Aorta (tissue), 5 donors: ENCODE results near the gene SRGAP2B. TPM values are rescaled to one million over a fixed set of nuclear protein-coding genes. Genes with fewer than 3 reads are reported as not detected.
"Not testable (repeated sequence)": the region's sequence is repeated elsewhere in the genome, so short reads cannot be mapped to it uniquely, and the experiment has no call there.

Source experiments
- ATAC-seq: fragments of 200-7000 bp; cut with Tn5 transposase; one replicate; pipeline ENCODE4 v1.9.1; 2022; ENCODE audit warnings: moderate library complexity; ENCODE audit not compliant: low FRiP score
- DNase-seq, 2 donors: peaks; one replicate each; pipeline ENCODE4 v3.0.0-alpha.2; 2020
- H3K27ac ChIP-seq, 2 donors: one replicate each; pipeline ENCODE4 v1.5.1; 2013; ENCODE audit warnings: low read length in 2 of 2, mild to moderate bottlenecking in 2 of 2, moderate library complexity in 2 of 2, control low read depth in 1 of 2, inconsistent platforms in 1 of 2, low read depth in 1 of 2
- H3K27me3 ChIP-seq, 2 donors: one replicate each; pipeline ENCODE4 v1.6.1; 2013; ENCODE audit warnings: control low read depth in 1 of 2, low read length in 1 of 2, mild to moderate bottlenecking in 1 of 2, moderate library complexity in 1 of 2; ENCODE audit not compliant: insufficient read depth in 2 of 2, control insufficient read depth in 1 of 2
- H3K36me3 ChIP-seq, 2 donors: one replicate each; pipeline ENCODE4 v1.6.1; 2013; ENCODE audit warnings: control low read depth in 1 of 2, low read length in 1 of 2, mild to moderate bottlenecking in 1 of 2; ENCODE audit not compliant: insufficient read depth in 2 of 2, control insufficient read depth in 1 of 2
- H3K4me1 ChIP-seq, 2 donors: one replicate each; pipeline ENCODE4 v1.6.1; 2013; ENCODE audit warnings: low read length in 2 of 2, control low read depth in 1 of 2, mild to moderate bottlenecking in 1 of 2, moderate library complexity in 1 of 2; ENCODE audit not compliant: insufficient read depth in 2 of 2, control insufficient read depth in 1 of 2
- H3K4me3 ChIP-seq, 2 donors: one replicate each; pipeline ENCODE4 v1.5.1; 2013; ENCODE audit warnings: low read length in 2 of 2, control low read depth in 1 of 2, mild to moderate bottlenecking in 1 of 2
- H3K9me3 ChIP-seq: one replicate; pipeline ENCODE4 v1.6.1; 2013; ENCODE audit warnings: mild to moderate bottlenecking, low read length; ENCODE audit not compliant: control insufficient read depth
- WGBS, 2 donors: extraction: QIAGEN DNeasy Blood & Tissue Kit; methylation state at CpG; one replicate each; pipeline ENCODE4 v1.1.7; 2013; 5-methylcytosine and 5-hydroxymethylcytosine counted together
- intact Hi-C, 2 donors: fragments of 100-400 bp; cut with DNase I; formaldehyde crosslinking; loops; one replicate each; pipeline versions ENCODE4 v1.14.2 to v1.15.0; 2022
- polyA plus RNA-seq, 2 donors: library from polyadenylated mRNA; stranded (reverse); fragments of 200-250 nt; gene quantifications; one replicate each; pipeline ENCODE4 v1.2.3, GENCODE V29; 2013
- total RNA-seq, 2 donors: library from RNA; stranded (reverse); fragmentation: NEBNext Ultra II Directional; extraction: Animal tissue kit (Norgen Biotek cat#: 25700); gene quantifications; one replicate each; pipeline ENCODE4 v1.2.1, GENCODE V29; 2021
- donor health status: healthy with polysubstance abuse.
- donor health status: Bipolar disorder and iron deficiency.
- donor health status: DM: no; HTN: no; CAD: no.
- donor health status: DM: no; HTN: no; CAD: no.
- donor health status: DM: yes; HTN: yes; CAD: no.

SRGAP2B gene
- total and polyA plus RNA-seq, 4 donors: 3.5 to 51.3 (median 30.8) TPM

DNA sequence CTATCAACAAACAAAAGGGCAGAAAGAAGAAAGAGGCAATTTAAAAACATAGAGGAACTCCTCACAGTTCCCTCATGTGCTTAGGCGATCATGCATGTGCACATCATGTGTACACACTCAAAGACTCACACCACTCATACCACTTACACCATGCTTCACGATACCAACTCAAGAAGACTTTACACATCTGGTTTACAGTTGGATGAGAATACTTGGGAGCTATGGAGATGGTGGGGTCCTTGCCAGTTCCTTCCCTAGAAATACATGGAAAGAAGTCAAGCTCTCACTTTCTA is 96.2 kb downstream of the SRGAP2B start:
- H3K4me3 ChIP-seq, DNase-seq, H3K27me3 ChIP-seq, H3K9me3 ChIP-seq, H3K27ac ChIP-seq, intact Hi-C loops, H3K4me1 ChIP-seq, H3K36me3 ChIP-seq, ATAC-seq: not testable (repeated sequence)
- WGBS, 2 donors: 69 to 72% methylated on average over 1 of the region's 2 CpGs

DNA sequence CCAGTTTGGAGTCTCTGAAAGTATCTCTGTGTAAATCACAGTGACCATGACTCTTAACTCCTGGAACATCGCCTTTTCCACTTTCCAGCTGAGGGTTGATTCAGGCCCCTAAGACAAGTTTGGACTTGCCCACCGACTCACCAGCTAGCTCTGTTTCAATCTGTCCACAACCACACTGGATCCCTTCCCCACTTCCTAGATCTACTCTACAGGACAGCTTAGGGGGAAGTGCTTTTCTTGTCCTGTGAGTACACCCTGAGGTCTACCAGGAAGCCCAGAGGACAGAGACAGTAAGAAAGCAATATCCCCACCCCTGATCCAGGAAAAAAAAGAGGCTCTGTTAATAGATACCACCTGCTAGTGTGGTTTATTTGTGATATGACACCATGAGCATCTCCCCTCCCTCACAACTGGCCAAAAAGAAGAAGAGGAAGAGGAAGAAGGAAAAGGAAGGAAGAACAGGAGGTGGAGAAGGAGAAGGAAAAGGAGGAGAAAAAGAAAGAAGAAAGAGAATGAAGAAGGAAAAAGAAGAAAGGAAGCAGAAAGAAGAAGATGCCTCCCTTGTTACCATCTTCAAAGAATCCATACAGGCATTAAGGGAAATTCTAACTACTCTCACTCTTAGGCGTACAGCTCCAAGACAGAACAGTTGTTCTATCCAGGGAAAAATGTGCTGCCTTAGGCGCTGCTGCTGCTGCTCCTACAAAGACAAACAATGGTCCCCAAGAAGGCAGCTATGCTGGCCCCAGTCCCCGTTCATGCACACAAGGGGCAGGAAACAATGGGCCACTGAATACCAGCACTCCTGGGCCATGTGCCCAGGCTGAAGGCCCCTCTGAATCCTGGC is 96.8 kb downstream of the SRGAP2B start:
- not testable (repeated sequence) for ATAC-seq

DNA sequence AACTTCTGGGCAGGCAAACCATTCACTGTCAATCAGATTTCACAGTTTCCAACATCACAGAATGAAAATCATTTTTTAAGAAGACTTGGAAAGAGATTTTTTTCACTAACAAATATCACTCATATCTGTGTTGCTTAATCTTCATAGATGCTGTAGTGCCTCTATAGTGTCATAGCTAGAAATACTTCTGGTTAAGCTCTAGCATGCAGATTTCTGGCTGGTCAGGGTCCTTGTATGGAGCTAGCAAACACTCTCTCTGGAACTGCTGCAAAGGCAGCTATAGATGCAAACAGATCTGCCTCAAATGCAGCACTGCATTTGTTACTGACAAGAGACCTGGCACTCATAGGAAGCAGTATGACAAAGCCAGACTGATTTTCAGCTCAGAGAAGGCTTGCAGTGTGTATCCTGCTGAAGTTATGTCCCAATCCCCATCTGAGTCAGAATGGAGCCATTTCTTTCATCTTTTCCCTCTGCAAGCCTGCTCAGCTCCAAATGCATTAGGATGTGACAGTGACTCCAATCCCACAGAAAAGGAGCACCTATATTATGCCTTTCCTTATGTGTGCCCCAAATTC is 99.2 kb downstream of the SRGAP2B start:
- H3K27me3 ChIP-seq: not testable (repeated sequence)
- peak; percentile 30 for ATAC-seq

More for the DNA sequence above, 96.8 kb downstream of the SRGAP2B start:
- intact Hi-C loops, H3K27me3 ChIP-seq, H3K4me1 ChIP-seq, H3K9me3 ChIP-seq, H3K36me3 ChIP-seq, H3K4me3 ChIP-seq, DNase-seq, H3K27ac ChIP-seq: not testable (repeated sequence)
- WGBS, 2 donors: 17 to 39% methylated on average over 3 of the region's 5 CpGs

DNA sequence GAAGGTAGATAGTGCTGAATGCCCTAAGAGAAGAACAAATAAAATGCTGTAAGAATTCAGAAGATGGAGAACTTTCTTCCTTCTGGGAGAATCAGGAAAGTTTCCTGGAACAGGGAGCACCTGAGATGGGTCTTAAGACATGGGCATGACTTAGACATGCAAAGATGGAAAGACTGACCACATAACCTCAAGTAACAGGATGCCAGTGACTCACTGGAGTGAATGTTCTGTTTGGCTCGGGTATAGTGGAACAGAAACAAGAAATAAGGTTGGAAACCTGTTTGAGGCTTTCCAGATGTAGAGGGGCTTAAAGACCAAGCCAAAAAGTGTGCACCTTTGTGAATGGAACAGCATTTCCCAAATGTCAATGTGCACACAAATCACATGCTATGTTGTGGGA is 102.2 kb downstream of the SRGAP2B start:
- H3K4me1 ChIP-seq, DNase-seq, H3K4me3 ChIP-seq, H3K27me3 ChIP-seq, H3K9me3 ChIP-seq, ATAC-seq, H3K27ac ChIP-seq, H3K36me3 ChIP-seq, intact Hi-C loops: not testable (repeated sequence)
- 21 to 50% methylated on average over 1 of the region's 1 CpG for WGBS, 2 donors

More for the DNA sequence above, 99.2 kb downstream of the SRGAP2B start:
- H3K27ac ChIP-seq, H3K36me3 ChIP-seq, H3K4me1 ChIP-seq, intact Hi-C loops, H3K9me3 ChIP-seq, H3K4me3 ChIP-seq, DNase-seq: not testable (repeated sequence)

DNA sequence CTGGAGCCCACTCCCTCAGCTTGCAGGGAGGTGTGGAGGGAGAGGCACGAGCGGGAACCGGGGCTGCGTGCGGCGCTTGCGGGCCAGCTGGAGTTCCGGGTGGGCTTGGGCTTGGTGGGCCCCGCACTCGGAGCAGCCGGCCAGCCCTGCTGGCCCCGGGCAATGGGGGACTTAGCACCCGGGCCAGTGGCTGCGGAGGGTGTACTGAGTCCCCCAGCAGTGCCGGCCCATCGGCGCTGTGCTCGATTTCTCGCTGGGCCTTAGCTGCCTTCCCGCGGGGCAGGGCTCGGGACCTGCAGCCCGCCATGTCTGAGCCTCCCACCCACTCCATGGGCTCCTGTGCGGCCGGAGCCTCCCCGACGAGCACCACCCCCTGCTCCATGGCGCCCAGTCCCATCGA is 104.5 kb downstream of the SRGAP2B start:
- H3K4me1 ChIP-seq, H3K9me3 ChIP-seq, H3K27me3 ChIP-seq, H3K4me3 ChIP-seq, H3K36me3 ChIP-seq, H3K27ac ChIP-seq, ATAC-seq, intact Hi-C loops: not testable (repeated sequence)
- peak in 1 of 2 donors; percentile 62 for DNase-seq
- WGBS, 2 donors: 97 to 98% methylated on average over 11 to 13 of the region's 29 CpGs

DNA sequence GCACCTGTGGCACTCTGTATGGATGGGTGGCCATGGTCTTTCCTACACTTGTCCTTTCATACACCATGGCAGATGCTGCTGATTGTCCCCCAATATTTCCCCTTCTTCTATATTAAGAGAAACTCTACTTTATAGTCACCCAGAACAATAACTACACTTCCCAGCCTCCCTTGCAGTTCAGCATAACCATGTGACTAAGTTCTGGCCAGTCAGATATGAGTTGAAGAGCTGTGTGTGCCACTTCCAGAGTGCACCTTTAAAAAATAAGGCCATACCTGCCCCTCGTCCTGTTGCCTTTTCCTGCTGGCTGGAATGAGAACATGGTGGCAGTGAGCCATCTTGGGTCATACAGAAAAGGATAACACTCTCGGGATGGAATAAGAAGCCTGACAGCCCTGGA is 108.0 kb downstream of the SRGAP2B start:
- ATAC-seq, H3K36me3 ChIP-seq, H3K4me1 ChIP-seq, DNase-seq, H3K27me3 ChIP-seq, H3K27ac ChIP-seq, H3K4me3 ChIP-seq, H3K9me3 ChIP-seq, intact Hi-C loops: not testable (repeated sequence)
- no CpG with 5 or more reads among the region's 2 CpGs for WGBS, 2 donors

DNA sequence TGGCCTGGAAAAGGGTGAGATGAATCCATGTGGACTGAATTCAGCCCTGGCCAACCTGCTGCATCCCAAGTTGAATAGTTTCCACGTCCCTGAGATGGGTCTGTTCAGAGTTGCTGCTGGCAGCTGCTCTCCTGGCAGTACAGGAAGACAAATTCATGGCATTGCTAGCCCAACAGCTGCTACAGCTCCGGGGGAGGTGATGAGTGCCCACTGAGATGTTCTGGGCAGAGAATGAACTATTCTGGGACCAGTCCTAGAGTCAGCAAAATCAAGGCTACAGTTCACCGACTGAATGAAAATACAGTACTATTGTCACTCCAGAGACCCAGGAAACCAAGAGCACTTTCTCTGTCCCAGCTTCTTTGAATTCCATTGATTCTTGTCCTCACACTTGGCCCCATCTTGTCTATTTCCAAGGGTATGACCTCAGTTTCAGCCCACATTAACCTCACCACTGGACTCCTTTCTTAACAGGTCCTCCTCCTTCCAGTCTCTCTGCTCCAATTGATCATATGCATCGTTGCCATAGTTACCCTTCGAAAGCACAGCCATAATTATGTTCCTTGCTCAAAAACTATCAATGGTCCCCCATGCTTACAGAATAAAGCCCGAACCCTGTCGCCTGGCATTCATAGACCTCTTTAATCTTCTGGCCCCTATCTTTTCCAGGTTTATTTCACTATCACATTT is 108.8 kb downstream of the SRGAP2B start:
- H3K27ac ChIP-seq, H3K4me1 ChIP-seq, H3K27me3 ChIP-seq, H3K9me3 ChIP-seq, intact Hi-C loops, H3K36me3 ChIP-seq, DNase-seq, H3K4me3 ChIP-seq: not testable (repeated sequence)
- peak; percentile 48 for ATAC-seq
- 0 to 67% methylated on average over 1 to 3 of the region's 7 CpGs for WGBS, 2 donors

DNA sequence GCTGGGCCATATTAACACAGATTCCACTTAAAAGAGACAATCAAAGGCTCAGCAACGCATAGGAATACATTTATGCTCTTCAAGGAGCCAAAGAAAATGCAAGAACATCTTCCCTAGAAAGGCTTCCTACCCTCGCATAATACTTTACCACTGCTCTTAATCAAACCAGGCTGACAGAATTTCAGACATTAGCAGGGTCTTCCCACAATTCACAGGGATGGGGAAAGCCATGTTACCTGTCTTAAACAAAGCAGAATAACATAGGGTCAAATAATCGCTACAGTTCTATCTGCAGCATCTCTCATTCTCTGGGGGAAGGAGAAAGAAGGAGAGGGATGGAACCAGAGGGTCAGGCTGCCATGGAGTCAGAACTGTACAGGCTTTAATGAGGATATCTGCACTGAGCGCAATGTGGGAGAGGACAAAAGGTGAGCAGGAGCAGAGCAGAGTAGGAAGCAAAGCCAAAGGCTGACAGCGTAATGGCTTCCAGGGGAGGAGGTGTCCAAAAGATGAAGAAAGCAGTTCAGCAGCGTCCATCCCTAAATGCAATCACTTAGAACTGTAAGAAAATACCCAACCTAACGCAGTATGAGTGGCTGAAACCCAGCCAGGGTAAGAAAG is 109.5 kb downstream of the SRGAP2B start:
- 90 to 96% methylated on average over 3 to 4 of the region's 7 CpGs for WGBS, 2 donors
- peak; percentile 45 for ATAC-seq
- DNase-seq, H3K27me3 ChIP-seq, H3K36me3 ChIP-seq, H3K4me3 ChIP-seq, H3K27ac ChIP-seq, intact Hi-C loops, H3K4me1 ChIP-seq, H3K9me3 ChIP-seq: not testable (repeated sequence)
